Stomach (tissue), 4 donors: Measurements from ENCODE around the gene NKAIN4.

ENCODE experiments used
- CTCF ChIP-seq, 7 experiments: fragments of 450-650 bp in 4 of 7; fragments of 200-600 bp in 3 of 7; sonication (generic) in 3 of 7; IDR thresholded peaks; one replicate each; pipeline ENCODE4 v1.5.1; 2016 to 2019; ENCODE audit warnings: antibody characterized with exemption in 7 of 7, control low read depth in 2 of 7, mild to moderate bottlenecking in 1 of 7
- POLR2AphosphoS5 ChIP-seq, 3 donors: sonication (generic); formaldehyde crosslinking; IDR thresholded peaks; one replicate each; pipeline ENCODE4 v1.6.1; 2016; ENCODE audit warnings: antibody characterized with exemption in 3 of 3

GRCh38 chr20:63230800-63231268 is 23.4 kb downstream of the NKAIN4 start:
- TF ChIP-seq POLR2AphosphoS5 (IDR thresholded peaks at IDR 0.05) (no peak), CTCF (IDR thresholded peaks at IDR 0.05) (peak in 5 of 7 experiments; percentile 26 to 51 (median 43))
